ENCODE results near the gene DUSP28.

The DUSP28 gene

DNA sequence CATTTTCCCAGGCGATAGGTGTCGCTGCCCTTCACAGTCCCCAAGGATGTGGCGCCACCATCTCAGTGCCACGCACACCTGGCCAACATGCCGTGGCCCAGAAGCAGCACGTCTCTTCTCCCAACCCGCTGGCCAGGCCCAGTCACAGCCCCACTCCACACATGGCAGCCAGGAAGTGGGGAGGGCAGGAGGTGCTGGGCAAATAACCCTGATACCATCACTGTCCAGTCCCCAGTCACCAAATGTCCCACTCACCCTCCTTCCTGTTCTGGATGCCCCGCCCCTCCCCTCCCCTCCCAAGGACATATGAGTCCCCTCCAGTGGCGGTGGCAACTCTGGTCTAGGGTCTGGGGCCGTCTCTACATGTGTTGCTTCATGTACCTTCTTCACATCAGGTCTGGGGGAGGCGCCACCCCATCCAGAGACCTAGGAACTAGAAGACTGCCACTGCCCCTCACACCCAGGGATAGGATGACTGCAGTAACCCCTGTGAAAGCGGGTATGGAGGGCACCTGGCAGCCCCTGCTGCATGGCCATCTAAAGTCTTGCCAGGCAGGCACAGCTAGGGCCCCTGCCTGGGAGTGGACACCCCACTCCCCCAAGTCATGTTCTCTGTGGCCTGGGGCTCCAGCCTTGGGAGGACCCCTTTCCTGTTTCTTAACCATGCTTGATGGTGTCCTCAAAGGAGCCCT is 19.1 kb downstream of the DUSP28 start:
- H3K4me3 ChIP-seq (ENCODE audit: low read depth, low read length): no peak overlapping the region
- TF ChIP-seq, protein P1, sequence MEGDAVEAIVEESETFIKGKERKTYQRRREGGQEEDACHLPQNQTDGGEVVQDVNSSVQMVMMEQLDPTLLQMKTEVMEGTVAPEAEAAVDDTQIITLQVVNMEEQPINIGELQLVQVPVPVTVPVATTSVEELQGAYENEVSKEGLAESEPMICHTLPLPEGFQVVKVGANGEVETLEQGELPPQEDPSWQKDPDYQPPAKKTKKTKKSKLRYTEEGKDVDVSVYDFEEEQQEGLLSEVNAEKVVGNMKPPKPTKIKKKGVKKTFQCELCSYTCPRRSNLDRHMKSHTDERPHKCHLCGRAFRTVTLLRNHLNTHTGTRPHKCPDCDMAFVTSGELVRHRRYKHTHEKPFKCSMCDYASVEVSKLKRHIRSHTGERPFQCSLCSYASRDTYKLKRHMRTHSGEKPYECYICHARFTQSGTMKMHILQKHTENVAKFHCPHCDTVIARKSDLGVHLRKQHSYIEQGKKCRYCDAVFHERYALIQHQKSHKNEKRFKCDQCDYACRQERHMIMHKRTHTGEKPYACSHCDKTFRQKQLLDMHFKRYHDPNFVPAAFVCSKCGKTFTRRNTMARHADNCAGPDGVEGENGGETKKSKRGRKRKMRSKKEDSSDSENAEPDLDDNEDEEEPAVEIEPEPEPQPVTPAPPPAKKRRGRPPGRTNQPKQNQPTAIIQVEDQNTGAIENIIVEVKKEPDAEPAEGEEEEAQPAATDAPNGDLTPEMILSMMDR (IDR thresholded peaks at IDR 0.05; ENCODE audit: low read depth, low read length, missing control alignments): no peak
- DNase-seq (ENCODE audit: low read depth): no peak

DNA sequence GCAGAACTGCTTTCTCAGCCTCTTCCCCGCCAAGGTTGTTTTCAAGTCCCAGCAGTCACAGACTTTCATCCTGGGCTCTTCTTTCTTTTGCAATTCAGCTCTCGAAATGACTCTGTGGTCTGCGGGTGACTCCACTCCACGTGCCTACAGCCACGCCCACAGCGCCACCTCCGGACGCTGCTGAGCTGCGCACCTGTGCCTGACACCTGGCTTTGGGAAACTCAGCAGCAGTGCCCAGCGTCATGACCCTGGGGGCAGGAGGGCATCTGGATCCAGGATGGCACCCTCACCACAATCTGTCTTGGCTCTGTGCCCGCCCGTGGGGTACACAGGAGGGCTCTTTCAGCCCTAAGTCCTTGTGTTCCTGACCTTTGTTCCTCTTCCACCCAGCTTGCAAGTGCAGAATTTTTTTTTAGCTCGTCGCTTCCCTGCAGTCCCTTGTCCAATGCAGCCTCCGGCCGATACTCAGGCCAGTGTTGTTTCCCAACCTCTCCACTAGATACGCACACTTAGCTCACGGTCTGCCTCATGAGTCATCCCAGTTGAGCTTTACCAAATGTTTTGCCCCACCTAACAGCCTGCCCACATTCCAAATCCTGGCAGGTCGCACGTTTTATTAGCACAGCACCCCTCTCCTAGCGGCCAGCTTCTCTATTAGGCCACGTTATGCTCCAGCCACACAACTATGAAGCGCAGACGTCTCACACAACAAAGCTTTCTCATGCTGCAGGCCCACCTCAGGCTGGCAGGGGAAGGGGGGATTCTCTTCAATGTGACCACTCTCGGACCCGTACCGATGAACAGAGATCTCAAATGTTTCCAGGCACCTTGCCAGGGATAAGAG is 19.8 kb downstream of the DUSP28 start:
- TF ChIP-seq, protein P1 (IDR thresholded peaks at IDR 0.05; ENCODE audit: low read depth, low read length, missing control alignments): peak; percentile 73
- no peak overlapping the region for H3K4me3 ChIP-seq (ENCODE audit: low read depth, low read length)
- peak; percentile 81 for DNase-seq (ENCODE audit: low read depth)

DNA sequence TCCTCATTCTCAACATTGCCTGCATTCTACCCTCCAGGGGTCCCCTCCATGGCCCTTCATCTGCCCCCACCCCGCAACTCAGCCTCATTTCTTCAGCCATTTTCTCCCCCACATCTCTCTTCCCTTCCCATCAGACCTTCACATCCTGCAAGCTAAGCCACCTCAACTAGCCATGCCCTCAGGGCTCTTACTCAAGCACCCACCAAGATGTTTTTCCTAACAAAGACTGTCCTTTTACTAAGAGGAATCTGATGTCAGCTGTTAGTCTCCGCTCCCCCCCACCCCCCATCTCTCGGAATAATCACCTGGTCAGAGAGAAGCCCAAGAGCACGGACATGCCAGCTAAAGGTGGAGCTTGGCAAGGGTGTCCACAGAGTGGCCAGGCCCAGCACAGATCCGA is 21.7 kb downstream of the DUSP28 start:
- H3K4me3 ChIP-seq (ENCODE audit: low read depth, low read length): no peak overlapping the region
- no peak for DNase-seq (ENCODE audit: low read depth)
- TF ChIP-seq, protein P1 (IDR thresholded peaks at IDR 0.05; ENCODE audit: low read depth, low read length, missing control alignments): no peak

DNA sequence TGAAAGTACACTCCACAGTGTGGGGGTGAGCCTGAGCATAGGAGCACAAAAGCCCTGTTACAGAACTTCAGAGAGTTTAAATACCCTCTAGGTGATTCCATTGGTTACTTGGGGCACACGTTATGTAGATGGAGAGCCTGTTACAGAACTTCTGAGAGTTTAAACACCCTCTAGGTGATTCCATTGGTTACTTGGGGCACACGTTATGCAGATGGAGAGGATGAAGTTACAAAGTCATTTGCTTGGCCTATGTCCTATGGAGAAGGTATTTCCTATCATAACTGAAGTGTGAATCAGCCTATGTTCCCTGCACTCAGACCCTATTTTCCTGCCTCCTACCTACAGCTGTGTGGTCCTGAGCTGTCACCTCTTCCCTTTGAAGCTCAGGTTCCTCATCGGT is 22.6 kb downstream of the DUSP28 start:
- TF ChIP-seq, protein P1 (IDR thresholded peaks at IDR 0.05; ENCODE audit: low read depth, low read length, missing control alignments): no peak
- no peak for DNase-seq (ENCODE audit: low read depth)
- no peak overlapping the region for H3K4me3 ChIP-seq (ENCODE audit: low read depth, low read length)

DNA sequence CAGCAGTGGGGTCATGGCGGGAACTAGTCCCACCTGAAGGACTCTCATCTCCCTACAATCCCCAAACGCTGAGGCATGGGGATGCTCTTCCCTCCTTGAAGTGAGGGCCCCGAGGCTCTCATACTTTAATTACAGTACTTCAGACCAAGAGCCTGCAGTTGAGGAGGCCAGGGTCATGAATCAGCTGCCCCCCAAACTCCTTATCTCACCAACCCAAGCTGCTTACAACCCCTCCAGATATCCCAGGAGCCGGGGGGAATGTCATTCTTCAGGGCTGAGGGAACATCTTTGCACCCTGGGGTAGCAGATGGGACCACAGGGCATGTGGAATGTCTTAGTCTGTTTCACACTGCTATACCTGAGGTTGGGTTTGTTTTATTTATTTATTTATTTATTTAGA is 23.6 kb downstream of the DUSP28 start:
- no peak for DNase-seq (ENCODE audit: low read depth)
- H3K4me3 ChIP-seq (ENCODE audit: low read depth, low read length): no peak overlapping the region; the same call in 1 of the 2 replicates
- TF ChIP-seq, protein P1 (IDR thresholded peaks at IDR 0.05; ENCODE audit: low read depth, low read length, missing control alignments): no peak

DNA sequence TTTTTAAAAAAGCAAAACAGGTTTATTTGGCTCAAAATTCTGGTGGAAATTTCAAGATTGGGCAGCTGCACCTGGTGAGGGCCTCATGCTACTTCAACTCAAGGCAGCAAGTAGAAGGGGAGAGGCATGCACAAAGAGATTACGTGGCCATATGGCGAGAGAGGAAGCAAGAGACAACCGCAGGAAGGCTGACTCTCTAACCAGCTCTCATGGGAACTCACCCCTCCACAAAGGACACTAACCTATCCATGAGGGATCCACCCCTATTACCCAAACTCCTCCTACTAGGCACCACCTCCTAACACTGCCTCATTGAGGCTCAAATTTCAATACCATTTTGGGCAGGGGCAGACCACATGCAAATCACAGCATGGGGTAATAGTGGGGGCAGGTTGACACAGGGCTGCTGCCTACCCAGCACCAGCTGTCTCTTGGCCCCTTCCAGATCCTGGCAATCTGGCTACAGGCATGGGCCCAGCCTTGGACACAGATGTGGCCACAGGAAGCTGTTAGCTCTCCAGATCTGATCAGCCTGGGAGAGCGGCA is 24.4 kb downstream of the DUSP28 start:
- TF ChIP-seq, protein P1 (IDR thresholded peaks at IDR 0.05; ENCODE audit: low read depth, low read length, missing control alignments): no peak
- peak; percentile 99 for DNase-seq (ENCODE audit: low read depth)
- H3K4me3 ChIP-seq (ENCODE audit: low read depth, low read length): peak overlapping the region; percentile 84

All from GM12864 (cell line).